GM21619 (cell line): ENCODE data around the gene OR2V1.

Experiments used
- ATAC-seq: cut with Tn5 transposase; IDR thresholded peaks from one replicate; pipeline ENCODE4 v1.9.1; 2021; ENCODE audit not compliant: unreplicated experiment

Gene OR2V1

DNA sequence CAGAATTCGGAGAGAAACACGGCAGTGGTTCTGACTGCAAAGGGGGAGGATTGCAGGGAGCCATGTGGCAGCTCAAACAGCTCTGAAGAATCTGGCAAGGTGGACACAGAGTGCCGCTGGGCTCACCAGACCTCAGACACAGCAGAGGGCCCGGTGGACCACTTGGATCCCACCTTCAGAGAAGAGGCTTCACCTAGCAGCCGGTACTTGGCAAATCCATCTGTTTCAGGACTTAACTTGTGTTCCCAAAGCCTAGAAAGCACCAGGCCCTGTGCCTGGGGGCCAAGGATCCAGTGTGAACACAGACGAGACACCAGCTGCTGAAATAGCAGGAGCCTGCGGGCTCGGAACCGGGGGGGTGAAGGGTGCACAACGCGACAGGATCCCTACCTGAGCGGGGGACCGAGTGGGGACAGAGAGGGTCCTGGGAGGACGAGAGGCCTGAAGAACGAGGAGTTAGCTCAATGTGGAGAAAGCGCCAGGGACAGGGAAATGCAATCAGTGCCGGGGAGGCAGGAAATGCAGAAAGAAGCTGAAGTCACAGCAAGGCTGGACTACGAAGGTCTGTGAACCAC is 46.3 kb downstream of the OR2V1 start:
- no peak for ATAC-seq

DNA sequence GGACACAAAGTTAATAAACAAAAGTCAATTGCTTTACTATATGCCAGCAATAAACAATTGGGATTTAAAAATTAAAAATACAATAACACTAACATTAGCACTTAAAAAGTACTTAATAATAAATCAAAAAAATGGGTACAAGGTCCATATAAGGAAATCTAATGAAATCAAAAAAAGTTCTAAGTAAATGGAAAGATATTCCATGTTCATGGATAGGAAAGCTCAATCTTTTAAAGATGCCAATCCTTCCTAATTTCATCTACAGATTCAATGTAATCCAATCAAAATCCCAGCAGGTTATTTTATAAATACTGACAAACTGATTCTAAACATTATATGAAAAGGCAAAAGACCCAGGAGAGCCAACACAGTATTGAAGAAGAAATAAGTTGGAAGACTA is 49.0 kb downstream of the OR2V1 start:
- ATAC-seq: no peak

DNA sequence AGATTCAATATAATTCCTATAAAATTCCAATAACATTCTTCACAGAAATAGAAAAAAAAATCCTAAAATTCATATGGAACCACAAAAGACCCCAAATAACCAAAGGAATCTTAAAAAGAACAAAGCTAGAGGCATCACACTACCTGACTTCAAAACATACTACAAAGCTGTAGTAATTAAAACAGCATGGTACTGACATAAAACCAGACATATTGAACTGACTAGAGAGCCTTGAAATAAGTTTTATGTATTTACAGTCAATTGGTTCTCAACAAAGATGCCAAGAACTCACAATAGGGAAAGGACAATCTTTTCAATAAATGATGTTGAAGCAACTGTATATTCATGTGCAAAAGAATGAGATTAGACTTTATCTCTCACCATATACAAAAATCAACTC is 54.0 kb downstream of the OR2V1 start:
- ATAC-seq: no peak
